CD4-positive, alpha-beta T cell (primary cell): ENCODE measurements around the gene ADCYAP1R1. TPM values are rescaled to one million over a fixed set of nuclear protein-coding genes. Genes with fewer than 3 reads are reported as not detected.

Experiments
- ATAC-seq: fragments of 200-7000 bp; cut with Tn5 transposase; one replicate; pipeline ENCODE4 v1.10.0; 2022; ENCODE audit warnings: mild to moderate bottlenecking; ENCODE audit not compliant: poor library complexity
- CTCF ChIA-PET: fragments of 350-600 bp; sonication (Branson Sonifier 250); formaldehyde crosslinking; loops from one replicate; lab custom pipeline; 2021; ENCODE audit warnings: antibody characterized with exemption, inconsistent platforms; lab: Charles Lee
- POLR2A ChIA-PET: fragments of 350-600 bp; sonication (Branson Sonifier 250); formaldehyde crosslinking; loops from one replicate; lab custom pipeline; 2021; ENCODE audit warnings: antibody characterized with exemption, inconsistent platforms; lab: Charles Lee
- DNase-seq, 14 experiments: peaks; one replicate each; pipeline ENCODE4 v3.0.0-alpha.2; 2013 to 2020; ENCODE audit warnings: mixed read lengths in 2 of 14
- H3K27ac ChIP-seq, 2 donors: one replicate each; pipeline versions ENCODE4 v1.5.1 to v1.7.0; 2013; ENCODE audit warnings: low read length in 2 of 2, low read depth in 1 of 2, mild to moderate bottlenecking in 1 of 2
- H3K27me3 ChIP-seq, 2 experiments: 1 replicate in 1 of 2; 2 replicates in 1 of 2; pipeline versions ENCODE4 v1.6.1 to v1.7.0; 2013; ENCODE audit warnings: low read length in 2 of 2, control low read depth in 1 of 2, mild to moderate bottlenecking in 1 of 2, moderate library complexity in 1 of 2; ENCODE audit not compliant: insufficient read depth in 2 of 2, control insufficient read depth in 1 of 2
- H3K36me3 ChIP-seq: one replicate; pipeline ENCODE4 v1.6.1; 2013; ENCODE audit warnings: low read length, control low read depth; ENCODE audit not compliant: insufficient read depth
- H3K4me1 ChIP-seq: one replicate; pipeline ENCODE4 v1.6.1; 2013; ENCODE audit warnings: low read length, control low read depth; ENCODE audit not compliant: insufficient read depth
- H3K4me3 ChIP-seq: one replicate; pipeline ENCODE4 v1.5.1; 2013; ENCODE audit warnings: mild to moderate bottlenecking, low read length, moderate library complexity
- H3K9me3 ChIP-seq, 2 experiments: 1 replicate in 1 of 2; 2 replicates in 1 of 2; pipeline versions ENCODE4 v1.6.1 to v1.7.0; 2013; ENCODE audit warnings: low read length in 2 of 2, mild to moderate bottlenecking in 2 of 2, control low read depth in 1 of 2, moderate library complexity in 1 of 2; ENCODE audit not compliant: control insufficient read depth in 1 of 2, insufficient read depth in 1 of 2
- H3K27ac Mint-ChIP-seq: one replicate; pipeline ENCODE4 v1.8.0; 2020; ENCODE audit warnings: mixed read lengths
- H3K27me3 Mint-ChIP-seq: one replicate; pipeline ENCODE4 v1.8.0; 2021; ENCODE audit warnings: mixed read lengths
- H3K36me3 Mint-ChIP-seq: one replicate; pipeline ENCODE4 v1.8.0; 2021; ENCODE audit warnings: low read depth, mixed read lengths
- H3K4me1 Mint-ChIP-seq: one replicate; pipeline ENCODE4 v1.8.0; 2021; ENCODE audit warnings: low read depth, mixed read lengths
- H3K4me3 Mint-ChIP-seq: one replicate; pipeline ENCODE4 v1.8.0; 2020; ENCODE audit warnings: mild to moderate bottlenecking, mixed read lengths
- H3K9me3 Mint-ChIP-seq: one replicate; pipeline ENCODE4 v1.8.0; 2020; ENCODE audit warnings: mixed read lengths
- CTCF ChIP-seq: fragments of 200-600 bp; IDR thresholded peaks from one replicate; pipeline ENCODE4 v1.8.0; 2022; ENCODE audit warnings: antibody characterized with exemption, mild to moderate bottlenecking
- intact Hi-C, 2 experiments: fragments of 100-400 bp; cut with DNase I in 1 of 2; cut with micrococcal nuclease in 1 of 2; formaldehyde crosslinking; loops; one replicate each; pipeline versions ENCODE4 v1.15.1 to v1.9.0; 2023 to 2025; cut with DNase I, micrococcal nuclease
- total RNA-seq, 174 experiments: library from RNA in 2 of 174; stranded (reverse) in 2 of 174; gene quantifications; one replicate each; pipeline ENCODE4 v1.2.3 and lab custom pipeline; 2021 to 2026

ADCYAP1R1 gene
- total RNA-seq, 2 experiments from 2014 or later = not detected

- TF ChIP-seq CTCF = no peak
- Mint-ChIP-seq H3K27me3 (no peaks in the 10 kb centered on the region), H3K9me3 (no peaks in the 10 kb centered on the region), H3K36me3 (no peaks in the 10 kb centered on the region), H3K4me3 (no peak overlapping the region), H3K4me1 (no peaks in the 10 kb centered on the region), H3K27ac (no peak overlapping the region)
- no peaks in the 10 kb centered on the region for H3K9me3 ChIP-seq
- DNase-seq = no peak
- no peaks in the 10 kb centered on the region for H3K4me1 ChIP-seq
- no peaks in the 10 kb centered on the region for H3K36me3 ChIP-seq
- peaks cover 0 to 8% of the 10 kb centered on the region in 2 experiments for H3K27me3 ChIP-seq
- CTCF ChIA-PET = no interaction called here
- no peak overlapping the region for H3K4me3 ChIP-seq
- intact Hi-C loops = no loop called here
- POLR2A ChIA-PET = no interaction called here
- no peak overlapping the region for H3K27ac ChIP-seq
- ATAC-seq = no peak
These were observed 47.7 kb upstream of the ADCYAP1R1 start for GRCh38 chr7:31004393-31004792.

- POLR2A ChIA-PET = no interaction called here
- Mint-ChIP-seq H3K4me3 (no peak overlapping the region), H3K9me3 (no peaks in the 10 kb centered on the region)
These were observed 45.3 kb upstream of the ADCYAP1R1 start for GRCh38 chr7:31006857-31007256.

GRCh38 chr7:31007634-31008033, 44.5 kb upstream of the ADCYAP1R1 start:
- no peaks in the 10 kb centered on the region for H3K36me3 Mint-ChIP-seq
- Histone ChIP-seq H3K4me1 (no peaks in the 10 kb centered on the region), H3K9me3 (no peaks in the 10 kb centered on the region), H3K4me3 (no peak overlapping the region), H3K27me3 (peaks cover 0 to 8% of the 10 kb centered on the region in 2 experiments), H3K27ac (no peak overlapping the region), H3K36me3 (no peaks in the 10 kb centered on the region)
- H3K9me3 Mint-ChIP-seq = no peaks in the 10 kb centered on the region
- DNase-seq (no peak), ATAC-seq (no peak)
- no peak overlapping the region for H3K4me3 Mint-ChIP-seq
- TF ChIP-seq CTCF = no peak
- POLR2A ChIA-PET = no interaction called here
- CTCF ChIA-PET = no interaction called here
- intact Hi-C loops = no loop called here
- H3K27me3 Mint-ChIP-seq = no peaks in the 10 kb centered on the region
- no peak overlapping the region for H3K27ac Mint-ChIP-seq
- H3K4me1 Mint-ChIP-seq = no peaks in the 10 kb centered on the region

More at GRCh38 chr7:31006857-31007256, 45.3 kb upstream of the ADCYAP1R1 start:
- no peak overlapping the region for H3K27ac ChIP-seq
- intact Hi-C loops = no loop called here
- no peak overlapping the region for H3K4me3 ChIP-seq
- no peaks in the 10 kb centered on the region for H3K36me3 Mint-ChIP-seq
- no peaks in the 10 kb centered on the region for H3K9me3 ChIP-seq
- no peaks in the 10 kb centered on the region for H3K4me1 ChIP-seq
- DNase-seq = no peak
- H3K36me3 ChIP-seq = no peaks in the 10 kb centered on the region
- H3K4me1 Mint-ChIP-seq = no peaks in the 10 kb centered on the region
- no peaks in the 10 kb centered on the region for H3K27me3 Mint-ChIP-seq
- peaks cover 0 to 8% of the 10 kb centered on the region in 2 experiments for H3K27me3 ChIP-seq
- TF ChIP-seq CTCF = no peak
- no peak overlapping the region for H3K27ac Mint-ChIP-seq
- CTCF ChIA-PET = no interaction called here
- ATAC-seq = no peak
